ENCODE data around the gene GPATCH8.

GPATCH8 gene

GRCh38 chr17:44351961-44352827 lies 151.0 kb downstream of the GPATCH8 start:
- no peak for DNase-seq

- no peak for DNase-seq
Observed at GRCh38 chr17:44351464-44351863, 151.7 kb downstream of the GPATCH8 start.

GRCh38 chr17:44350733-44351226 lies 152.4 kb downstream of the GPATCH8 start:
- DNase-seq = no peak

GRCh38 chr17:44349553-44350070 lies 153.6 kb downstream of the GPATCH8 start:
- DNase-seq = no peak

- no peak for DNase-seq
Observed at GRCh38 chr17:44348988-44349364, 154.2 kb downstream of the GPATCH8 start.

- DNase-seq = no peak
Observed at GRCh38 chr17:44348234-44348987, 154.8 kb downstream of the GPATCH8 start.
